WTC11 (cell line): ENCODE measurements around the gene OXSR1. TPM values are rescaled to one million over a fixed set of nuclear protein-coding genes. Genes with fewer than 3 reads are reported as not detected.

Experiments
- ATAC-seq: fragments of 200-7000 bp; cut with Tn5 transposase; 2 replicates; pipeline ENCODE4 v1.10.0; 2021; ENCODE audit warnings: mild to moderate bottlenecking, moderate library complexity
- CTCF ChIA-PET: fragments of 300-600 bp; sonication (Branson Sonifier 250); formaldehyde crosslinking; loops from one replicate; lab custom pipeline; 2021; ENCODE audit warnings: antibody characterized with exemption; lab: Charles Lee
- POLR2A ChIA-PET: fragments of 350-600 bp; sonication (Branson Sonifier 250); formaldehyde crosslinking; loops from one replicate; lab custom pipeline; 2021; ENCODE audit warnings: antibody characterized with exemption; lab: Charles Lee
- DNase-seq: peaks from one replicate; pipeline ENCODE4 v3.0.0; 2021; ENCODE audit warnings: low spot score
- H3K27ac Mint-ChIP-seq: 2 replicates; pipeline ENCODE4 v1.8.0; 2021; ENCODE audit warnings: mixed read lengths
- H3K27me3 Mint-ChIP-seq: 2 replicates; pipeline ENCODE4 v1.8.0; 2021; ENCODE audit warnings: low read depth, mild to moderate bottlenecking, moderate library complexity, mixed read lengths
- H3K36me3 Mint-ChIP-seq: 2 replicates; pipeline ENCODE4 v1.8.0; 2021; ENCODE audit warnings: mixed read lengths
- H3K4me1 Mint-ChIP-seq: 2 replicates; pipeline ENCODE4 v1.8.0; 2022; ENCODE audit warnings: mixed read lengths
- H3K4me3 Mint-ChIP-seq: 2 replicates; pipeline ENCODE4 v1.8.0; 2021; ENCODE audit warnings: mild to moderate bottlenecking, moderate library complexity, mixed read lengths
- H3K9me3 Mint-ChIP-seq: 2 replicates; pipeline ENCODE4 v1.8.0; 2021; ENCODE audit warnings: mixed read lengths
- ATF1 ChIP-seq: sonication (generic); formaldehyde crosslinking; IDR thresholded peaks from 2 replicates; pipeline ENCODE4 v1.8.1; 2023; ENCODE audit warnings: mild to moderate bottlenecking, moderate library complexity, missing genetic modification reagents
- CBFB ChIP-seq: sonication (generic); formaldehyde crosslinking; IDR thresholded peaks from 2 replicates; pipeline ENCODE4 v1.8.1; 2022; ENCODE audit warnings: mild to moderate bottlenecking, low read depth, missing genetic modification reagents
- CDX4 ChIP-seq: fragments of 250-450 bp; sonication (Bioruptor Pico); IDR thresholded peaks from 2 replicates; pipeline ENCODE4 v1.9.0; 2021; ENCODE audit warnings: moderate library complexity, mild to moderate bottlenecking, inconsistent platforms, borderline replicate concordance
- CREB1 ChIP-seq: sonication (generic); formaldehyde crosslinking; IDR thresholded peaks from 2 replicates; pipeline ENCODE4 v1.8.0; 2023; ENCODE audit warnings: mild to moderate bottlenecking, missing genetic modification reagents
- CREM ChIP-seq: sonication (generic); formaldehyde crosslinking; IDR thresholded peaks from 2 replicates; pipeline ENCODE4 v1.8.1; 2022; ENCODE audit warnings: mild to moderate bottlenecking, missing genetic modification reagents, moderate library complexity
- FOXP1 ChIP-seq: sonication (generic); formaldehyde crosslinking; IDR thresholded peaks from 2 replicates; pipeline ENCODE4 v1.8.0; 2022; ENCODE audit warnings: missing genetic modification reagents, mild to moderate bottlenecking, moderate library complexity, borderline replicate concordance
- IRF1 ChIP-seq: sonication (generic); formaldehyde crosslinking; IDR thresholded peaks from 2 replicates; pipeline ENCODE4 v1.8.0; 2023; ENCODE audit warnings: missing genetic modification reagents
- NR3C1 ChIP-seq: sonication (generic); formaldehyde crosslinking; conservative IDR thresholded peaks from 2 replicates; pipeline ENCODE4 v1.8.1; 2023; ENCODE audit warnings: low read depth, mild to moderate bottlenecking, missing genetic modification reagents
- RORB ChIP-seq: fragments of 250-450 bp; sonication (Bioruptor Pico); IDR thresholded peaks from 2 replicates; pipeline ENCODE4 v1.9.0; 2021; ENCODE audit warnings: mild to moderate bottlenecking
- SMAD4 ChIP-seq: sonication (generic); formaldehyde crosslinking; IDR thresholded peaks from 2 replicates; pipeline ENCODE4 v1.8.0; 2022; ENCODE audit warnings: mild to moderate bottlenecking, missing genetic modification reagents
- TEAD1 ChIP-seq: sonication (generic); formaldehyde crosslinking; IDR thresholded peaks from 2 replicates; pipeline ENCODE4 v1.8.0; 2022; ENCODE audit warnings: mild to moderate bottlenecking, missing genetic modification reagents
- USF1 ChIP-seq: sonication (generic); formaldehyde crosslinking; IDR thresholded peaks from 2 replicates; pipeline ENCODE4 v1.8.0; 2022; ENCODE audit warnings: mild to moderate bottlenecking, missing genetic modification reagents
- ZNF219 ChIP-seq: sonication (generic); formaldehyde crosslinking; IDR thresholded peaks from 2 replicates; pipeline ENCODE4 v1.8.0; 2023; ENCODE audit warnings: missing genetic modification reagents, mild to moderate bottlenecking, borderline replicate concordance
- ZNF317 ChIP-seq: sonication (generic); formaldehyde crosslinking; IDR thresholded peaks from 2 replicates; pipeline ENCODE4 v1.8.1; 2023; ENCODE audit warnings: low read depth, mild to moderate bottlenecking, moderate library complexity, missing genetic modification reagents, borderline replicate concordance
- ZSCAN18 ChIP-seq: fragments of 250-450 bp; sonication (Bioruptor Pico); IDR thresholded peaks from 2 replicates; pipeline ENCODE4 v2.1.2; 2022; ENCODE audit warnings: mild to moderate bottlenecking, moderate library complexity
- total RNA-seq: library from RNA; stranded (reverse); gene quantifications from 3 replicates; pipeline ENCODE4 v1.2.3, GENCODE V29; 2021
- TF ChIP-seq, protein P1 (sequence below): sonication (generic); formaldehyde crosslinking; IDR thresholded peaks from 2 replicates; pipeline ENCODE4 v1.8.1; 2023; ENCODE audit warnings: mild to moderate bottlenecking, missing genetic modification reagents, borderline replicate concordance
- TF ChIP-seq, protein P2 (sequence below): fragments of 250-450 bp; sonication (Bioruptor Pico); IDR thresholded peaks from 2 replicates; pipeline ENCODE4 v1.9.0; 2021; ENCODE audit warnings: mild to moderate bottlenecking, borderline replicate concordance
- TF ChIP-seq, protein P3 (sequence below): sonication (generic); formaldehyde crosslinking; IDR thresholded peaks from 2 replicates; pipeline ENCODE4 v1.8.0; 2023; ENCODE audit warnings: mild to moderate bottlenecking, missing genetic modification reagents
- TF ChIP-seq, protein P4 (sequence below): sonication (generic); formaldehyde crosslinking; IDR thresholded peaks from 2 replicates; pipeline ENCODE4 v1.8.1; 2022; ENCODE audit warnings: low read depth, mild to moderate bottlenecking, moderate library complexity, missing genetic modification reagents, borderline replicate concordance
- TF ChIP-seq, protein P5 (sequence below): fragments of 250-450 bp; sonication (Bioruptor Pico); IDR thresholded peaks from 2 replicates; pipeline ENCODE4 v1.9.0; 2021; ENCODE audit warnings: mild to moderate bottlenecking

OXSR1 gene
- total RNA-seq, 1 experiment from 2014 or later = 50.6 TPM

GRCh38 chr3:38250198-38250597 is 84.9 kb downstream of the OXSR1 start (continued):
- TF ChIP-seq, protein P1, sequence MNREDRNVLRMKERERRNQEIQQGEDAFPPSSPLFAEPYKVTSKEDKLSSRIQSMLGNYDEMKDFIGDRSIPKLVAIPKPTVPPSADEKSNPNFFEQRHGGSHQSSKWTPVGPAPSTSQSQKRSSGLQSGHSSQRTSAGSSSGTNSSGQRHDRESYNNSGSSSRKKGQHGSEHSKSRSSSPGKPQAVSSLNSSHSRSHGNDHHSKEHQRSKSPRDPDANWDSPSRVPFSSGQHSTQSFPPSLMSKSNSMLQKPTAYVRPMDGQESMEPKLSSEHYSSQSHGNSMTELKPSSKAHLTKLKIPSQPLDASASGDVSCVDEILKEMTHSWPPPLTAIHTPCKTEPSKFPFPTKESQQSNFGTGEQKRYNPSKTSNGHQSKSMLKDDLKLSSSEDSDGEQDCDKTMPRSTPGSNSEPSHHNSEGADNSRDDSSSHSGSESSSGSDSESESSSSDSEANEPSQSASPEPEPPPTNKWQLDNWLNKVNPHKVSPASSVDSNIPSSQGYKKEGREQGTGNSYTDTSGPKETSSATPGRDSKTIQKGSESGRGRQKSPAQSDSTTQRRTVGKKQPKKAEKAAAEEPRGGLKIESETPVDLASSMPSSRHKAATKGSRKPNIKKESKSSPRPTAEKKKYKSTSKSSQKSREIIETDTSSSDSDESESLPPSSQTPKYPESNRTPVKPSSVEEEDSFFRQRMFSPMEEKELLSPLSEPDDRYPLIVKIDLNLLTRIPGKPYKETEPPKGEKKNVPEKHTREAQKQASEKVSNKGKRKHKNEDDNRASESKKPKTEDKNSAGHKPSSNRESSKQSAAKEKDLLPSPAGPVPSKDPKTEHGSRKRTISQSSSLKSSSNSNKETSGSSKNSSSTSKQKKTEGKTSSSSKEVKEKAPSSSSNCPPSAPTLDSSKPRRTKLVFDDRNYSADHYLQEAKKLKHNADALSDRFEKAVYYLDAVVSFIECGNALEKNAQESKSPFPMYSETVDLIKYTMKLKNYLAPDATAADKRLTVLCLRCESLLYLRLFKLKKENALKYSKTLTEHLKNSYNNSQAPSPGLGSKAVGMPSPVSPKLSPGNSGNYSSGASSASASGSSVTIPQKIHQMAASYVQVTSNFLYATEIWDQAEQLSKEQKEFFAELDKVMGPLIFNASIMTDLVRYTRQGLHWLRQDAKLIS (CRISPR knock-in tag) = no peak

GRCh38 chr3:38251197-38251596 is 85.9 kb downstream of the OXSR1 start:
- no peaks in the 10 kb centered on the region for H3K9me3 Mint-ChIP-seq
- ATAC-seq = no peak
- no peak for DNase-seq
- H3K27ac Mint-ChIP-seq = no peak overlapping the region
- peaks cover 59% of the 10 kb centered on the region for H3K36me3 Mint-ChIP-seq
- ChIA-PET POLR2A (no interaction called here), CTCF (no interaction called here)
- no peaks in the 10 kb centered on the region; the same call in 1 of the 2 replicates for H3K4me1 Mint-ChIP-seq
- H3K4me3 Mint-ChIP-seq = no peak overlapping the region
- no peaks in the 10 kb centered on the region for H3K27me3 Mint-ChIP-seq
- no peak for TF ChIP-seq RORB (CRISPR knock-in tag)
- no peak for TF ChIP-seq CREM (CRISPR knock-in tag)
- TF ChIP-seq TEAD1 (CRISPR knock-in tag) = no peak
- TF ChIP-seq, protein P2, sequence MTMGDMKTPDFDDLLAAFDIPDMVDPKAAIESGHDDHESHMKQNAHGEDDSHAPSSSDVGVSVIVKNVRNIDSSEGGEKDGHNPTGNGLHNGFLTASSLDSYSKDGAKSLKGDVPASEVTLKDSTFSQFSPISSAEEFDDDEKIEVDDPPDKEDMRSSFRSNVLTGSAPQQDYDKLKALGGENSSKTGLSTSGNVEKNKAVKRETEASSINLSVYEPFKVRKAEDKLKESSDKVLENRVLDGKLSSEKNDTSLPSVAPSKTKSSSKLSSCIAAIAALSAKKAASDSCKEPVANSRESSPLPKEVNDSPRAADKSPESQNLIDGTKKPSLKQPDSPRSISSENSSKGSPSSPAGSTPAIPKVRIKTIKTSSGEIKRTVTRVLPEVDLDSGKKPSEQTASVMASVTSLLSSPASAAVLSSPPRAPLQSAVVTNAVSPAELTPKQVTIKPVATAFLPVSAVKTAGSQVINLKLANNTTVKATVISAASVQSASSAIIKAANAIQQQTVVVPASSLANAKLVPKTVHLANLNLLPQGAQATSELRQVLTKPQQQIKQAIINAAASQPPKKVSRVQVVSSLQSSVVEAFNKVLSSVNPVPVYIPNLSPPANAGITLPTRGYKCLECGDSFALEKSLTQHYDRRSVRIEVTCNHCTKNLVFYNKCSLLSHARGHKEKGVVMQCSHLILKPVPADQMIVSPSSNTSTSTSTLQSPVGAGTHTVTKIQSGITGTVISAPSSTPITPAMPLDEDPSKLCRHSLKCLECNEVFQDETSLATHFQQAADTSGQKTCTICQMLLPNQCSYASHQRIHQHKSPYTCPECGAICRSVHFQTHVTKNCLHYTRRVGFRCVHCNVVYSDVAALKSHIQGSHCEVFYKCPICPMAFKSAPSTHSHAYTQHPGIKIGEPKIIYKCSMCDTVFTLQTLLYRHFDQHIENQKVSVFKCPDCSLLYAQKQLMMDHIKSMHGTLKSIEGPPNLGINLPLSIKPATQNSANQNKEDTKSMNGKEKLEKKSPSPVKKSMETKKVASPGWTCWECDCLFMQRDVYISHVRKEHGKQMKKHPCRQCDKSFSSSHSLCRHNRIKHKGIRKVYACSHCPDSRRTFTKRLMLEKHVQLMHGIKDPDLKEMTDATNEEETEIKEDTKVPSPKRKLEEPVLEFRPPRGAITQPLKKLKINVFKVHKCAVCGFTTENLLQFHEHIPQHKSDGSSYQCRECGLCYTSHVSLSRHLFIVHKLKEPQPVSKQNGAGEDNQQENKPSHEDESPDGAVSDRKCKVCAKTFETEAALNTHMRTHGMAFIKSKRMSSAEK (CRISPR knock-in tag) = no peak
- TF ChIP-seq FOXP1 (CRISPR knock-in tag) = no peak
- no peak for TF ChIP-seq CREB1 (CRISPR knock-in tag)
- TF ChIP-seq, protein P3, sequence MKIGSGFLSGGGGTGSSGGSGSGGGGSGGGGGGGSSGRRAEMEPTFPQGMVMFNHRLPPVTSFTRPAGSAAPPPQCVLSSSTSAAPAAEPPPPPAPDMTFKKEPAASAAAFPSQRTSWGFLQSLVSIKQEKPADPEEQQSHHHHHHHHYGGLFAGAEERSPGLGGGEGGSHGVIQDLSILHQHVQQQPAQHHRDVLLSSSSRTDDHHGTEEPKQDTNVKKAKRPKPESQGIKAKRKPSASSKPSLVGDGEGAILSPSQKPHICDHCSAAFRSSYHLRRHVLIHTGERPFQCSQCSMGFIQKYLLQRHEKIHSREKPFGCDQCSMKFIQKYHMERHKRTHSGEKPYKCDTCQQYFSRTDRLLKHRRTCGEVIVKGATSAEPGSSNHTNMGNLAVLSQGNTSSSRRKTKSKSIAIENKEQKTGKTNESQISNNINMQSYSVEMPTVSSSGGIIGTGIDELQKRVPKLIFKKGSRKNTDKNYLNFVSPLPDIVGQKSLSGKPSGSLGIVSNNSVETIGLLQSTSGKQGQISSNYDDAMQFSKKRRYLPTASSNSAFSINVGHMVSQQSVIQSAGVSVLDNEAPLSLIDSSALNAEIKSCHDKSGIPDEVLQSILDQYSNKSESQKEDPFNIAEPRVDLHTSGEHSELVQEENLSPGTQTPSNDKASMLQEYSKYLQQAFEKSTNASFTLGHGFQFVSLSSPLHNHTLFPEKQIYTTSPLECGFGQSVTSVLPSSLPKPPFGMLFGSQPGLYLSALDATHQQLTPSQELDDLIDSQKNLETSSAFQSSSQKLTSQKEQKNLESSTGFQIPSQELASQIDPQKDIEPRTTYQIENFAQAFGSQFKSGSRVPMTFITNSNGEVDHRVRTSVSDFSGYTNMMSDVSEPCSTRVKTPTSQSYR = no peak
- no peak for TF ChIP-seq ZNF219
- no peak for TF ChIP-seq USF1 (CRISPR knock-in tag)
- TF ChIP-seq ZSCAN18 = no peak
- TF ChIP-seq, protein P4, sequence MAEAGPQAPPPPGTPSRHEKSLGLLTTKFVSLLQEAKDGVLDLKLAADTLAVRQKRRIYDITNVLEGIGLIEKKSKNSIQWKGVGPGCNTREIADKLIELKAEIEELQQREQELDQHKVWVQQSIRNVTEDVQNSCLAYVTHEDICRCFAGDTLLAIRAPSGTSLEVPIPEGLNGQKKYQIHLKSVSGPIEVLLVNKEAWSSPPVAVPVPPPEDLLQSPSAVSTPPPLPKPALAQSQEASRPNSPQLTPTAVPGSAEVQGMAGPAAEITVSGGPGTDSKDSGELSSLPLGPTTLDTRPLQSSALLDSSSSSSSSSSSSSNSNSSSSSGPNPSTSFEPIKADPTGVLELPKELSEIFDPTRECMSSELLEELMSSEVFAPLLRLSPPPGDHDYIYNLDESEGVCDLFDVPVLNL (CRISPR knock-in tag) = no peak
- TF ChIP-seq ATF1 (CRISPR knock-in tag) = no peak
- TF ChIP-seq, protein P5, sequence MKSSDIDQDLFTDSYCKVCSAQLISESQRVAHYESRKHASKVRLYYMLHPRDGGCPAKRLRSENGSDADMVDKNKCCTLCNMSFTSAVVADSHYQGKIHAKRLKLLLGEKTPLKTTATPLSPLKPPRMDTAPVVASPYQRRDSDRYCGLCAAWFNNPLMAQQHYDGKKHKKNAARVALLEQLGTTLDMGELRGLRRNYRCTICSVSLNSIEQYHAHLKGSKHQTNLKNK (CRISPR knock-in tag) = no peak
- TF ChIP-seq NR3C1 (CRISPR knock-in tag) = no peak
- no peak for TF ChIP-seq CDX4 (CRISPR knock-in tag)
- no peak for TF ChIP-seq CBFB
- no peak for TF ChIP-seq SMAD4
- no peak for TF ChIP-seq ZNF317 (CRISPR knock-in tag)
- no peak for TF ChIP-seq IRF1
